ENCODE measurements around the gene COL21A1. TPM values are rescaled to one million over a fixed set of nuclear protein-coding genes. Genes with fewer than 3 reads are reported as not detected.

COL21A1 gene
- total and polyA plus RNA-seq, 2 of the 13 experiments (the other 11 are each of a cell fraction or from before 2014, with no cell fraction given) = 0.13 TPM; not detected in 1

GRCh38 chr6:56245903-56246351 lies 1.5 kb downstream of the COL21A1 start:
- H3K4me2 ChIP-seq (ENCODE audit: low read depth, low read length) = no peak overlapping the region
- in situ Hi-C loops (cut with HindIII; ENCODE audit: extremely low pct_ligation_motif_present, low pct_unique_long_range_greater_than_20kb) (no loop called here), intact Hi-C loops (cut with micrococcal nuclease; ENCODE audit: unreplicated experiment) (no loop called here)
- no peak overlapping the region for H3K27ac ChIP-seq (ENCODE audit: extremely low read length, insufficient read depth, low read length)
- no peak for FAIRE-seq
- TF ChIP-seq HMG20A (CRISPR knock-in tag; IDR thresholded peaks at IDR 0.05; ENCODE audit: borderline replicate concordance) (no peak), TAF1 (CRISPR knock-in tag; IDR thresholded peaks at IDR 0.05) (no peak), HMGXB3 (CRISPR knock-in tag; IDR thresholded peaks at IDR 0.05; ENCODE audit: borderline replicate concordance) (no peak), E2F5 (CRISPR knock-in tag; conservative IDR thresholded peaks at IDR 0.05) (no peak), ZNF441 (CRISPR knock-in tag; IDR thresholded peaks at IDR 0.05; ENCODE audit: borderline replicate concordance) (no peak), POGZ (CRISPR knock-in tag; IDR thresholded peaks at IDR 0.05) (no peak), PCBP1 (IDR thresholded peaks at IDR 0.05; ENCODE audit: borderline replicate concordance, low read depth, low read length) (no peak), TFAP4 (IDR thresholded peaks at IDR 0.05; ENCODE audit: borderline replicate concordance, low read depth) (no peak), MYC (CRISPR knock-in tag; IDR thresholded peaks at IDR 0.05; ENCODE audit: borderline replicate concordance) (no peak), RBM22 (optimal IDR thresholded peaks at IDR 0.05; ENCODE audit: low read length) (no peak), NR2C2 (CRISPR knock-in tag; IDR thresholded peaks at IDR 0.05; ENCODE audit: borderline replicate concordance) (no peak)
- H3K79me2 ChIP-seq (ENCODE audit: insufficient read depth, low read length) = no peaks in the 10 kb centered on the region
- H3K27me3 ChIP-seq (ENCODE audit: control insufficient read depth in 1 of 2, insufficient read depth in 2 of 2, low read length in 2 of 2) = peaks cover 0 to 11% of the 10 kb centered on the region in 2 experiments; a peak in 1 of 5 replicates
- no peaks in the 10 kb centered on the region for H3K36me3 ChIP-seq (replicated peaks in 1 of 2; ENCODE audit: control insufficient read depth in 1 of 2, insufficient read depth in 2 of 2, low read length in 2 of 2)
- no peak overlapping the region for H2AFZ ChIP-seq (ENCODE audit: low read length)
- H3K4me3 ChIP-seq (replicated peaks in 1 of 3; ENCODE audit: insufficient read depth in 1 of 3, low read depth in 2 of 3, low read length in 3 of 3) = no peak overlapping the region
- 0 out of 2 replicates have a peak, but pooled peaks cover 8% of the 10 kb centered on the region for H3K4me1 ChIP-seq (ENCODE audit: insufficient read depth, low read length)
- H3K9ac ChIP-seq (ENCODE audit: insufficient read depth, low read depth, low read length) = no peak overlapping the region
- WGBS (ENCODE audit: low lambda C conversion rate) = 2% methylated on average over 2 of the region's 2 CpGs
- POLR2A ChIA-PET = no interaction called here
- CTCF ChIA-PET (ENCODE audit: low intra/inter-chr PET ratio, low total read pairs) = no interaction called here
- no peaks in the 10 kb centered on the region for H4K20me1 ChIP-seq (ENCODE audit: insufficient read depth, low read length)
- no peak for DNase-seq (ENCODE audit: low spot score)
- ATAC-seq = no peak
- no peaks in the 10 kb centered on the region for H3K9me3 ChIP-seq (ENCODE audit: low read length)
- no TSS peak for BruUV-seq (replicated peaks)

Measured in HepG2 (cell line).